Stimulated activated CD8-positive, alpha-beta memory T cell treated with anti-CD3 and anti-CD28 coated beads, Interleukin-15, amount 100 ng/mL, for 24 hours (primary cell): ENCODE measurements around the gene PSMC2.

Experiments
- DNase-seq: peaks from one replicate; pipeline ENCODE4 v3.0.0-alpha.2; 2020; ENCODE audit warnings: low read depth

PSMC2 gene

DNA sequence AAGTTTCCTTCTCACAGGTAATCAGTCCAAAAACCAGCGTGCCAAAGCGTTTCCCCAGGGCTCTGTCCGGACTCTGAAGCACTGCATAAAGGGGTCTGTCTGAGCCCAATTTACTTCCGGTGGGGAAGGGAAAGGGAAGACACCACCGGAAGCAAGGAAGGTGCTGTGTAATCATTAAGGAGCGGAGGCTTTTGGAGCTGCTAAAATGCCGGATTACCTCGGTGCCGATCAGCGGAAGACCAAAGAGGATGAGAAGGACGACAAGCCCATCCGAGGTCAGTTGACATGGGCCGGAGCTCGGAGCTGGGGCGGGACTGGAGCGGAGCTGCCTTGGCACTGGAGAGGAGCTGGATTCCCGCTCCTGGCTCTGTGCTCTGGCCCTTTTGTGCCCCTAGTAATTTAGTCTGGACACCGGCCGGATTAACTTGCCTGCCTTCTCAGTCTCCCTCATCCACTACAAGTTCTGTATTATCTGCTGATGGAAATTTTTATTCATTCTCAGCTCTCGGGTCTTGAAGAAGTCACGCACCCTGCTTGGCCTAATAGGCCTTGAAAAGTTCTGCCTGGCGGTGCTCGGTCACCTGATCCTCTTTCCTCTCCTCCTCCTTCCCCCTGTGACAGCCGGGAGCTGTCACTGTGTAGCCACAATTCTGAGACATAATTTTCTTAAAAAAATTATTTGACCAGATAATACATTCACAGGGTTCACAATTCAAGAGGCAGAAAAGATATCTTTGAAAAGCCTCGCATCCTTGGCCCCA is at the start of gene PSMC2:
Gene PSMC2 (plus strand): TSS at position 137 of the 761 bp plus-strand sequence. CDS start 69 bp downstream, at position 206.
- peak; percentile 34 for DNase-seq

DNA sequence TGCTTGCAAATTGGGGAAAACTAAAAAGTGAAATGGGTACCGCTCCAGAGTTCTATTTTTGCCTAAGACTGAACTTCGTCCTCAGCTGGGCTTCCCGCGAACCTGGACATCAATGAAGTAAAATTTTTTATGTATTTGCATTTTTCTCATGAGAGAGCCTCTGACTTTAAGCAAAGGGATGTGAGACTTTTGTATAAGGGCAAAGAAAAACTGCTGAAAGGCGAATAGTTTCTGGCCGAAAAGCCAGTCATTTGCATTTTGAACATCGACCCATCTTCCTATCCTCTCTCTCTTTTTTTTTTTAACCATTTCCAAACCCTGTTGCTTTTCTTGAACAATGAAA is 49.6 kb upstream of the PSMC2 start:
- DNase-seq: no peak

DNA sequence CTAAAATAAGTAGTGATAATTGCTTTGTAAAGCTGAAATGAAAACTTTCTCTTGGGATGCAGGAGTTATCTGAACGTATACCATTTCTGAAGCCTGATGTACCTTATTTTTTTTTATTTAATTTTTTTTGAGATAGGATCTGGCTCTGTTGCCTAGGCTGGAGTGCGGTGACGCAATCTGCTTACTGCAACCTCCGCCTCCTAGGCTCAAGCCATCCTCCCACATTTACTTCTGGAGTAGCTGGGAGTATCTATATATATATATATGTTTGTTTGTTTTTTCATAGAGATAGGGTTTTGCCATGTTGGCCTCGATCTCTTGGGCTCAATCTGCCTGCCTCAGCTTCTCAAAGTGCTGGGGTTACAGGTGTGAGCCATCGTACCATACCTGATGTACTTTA is 47.8 kb upstream of the PSMC2 start:
- DNase-seq: no peak

DNA sequence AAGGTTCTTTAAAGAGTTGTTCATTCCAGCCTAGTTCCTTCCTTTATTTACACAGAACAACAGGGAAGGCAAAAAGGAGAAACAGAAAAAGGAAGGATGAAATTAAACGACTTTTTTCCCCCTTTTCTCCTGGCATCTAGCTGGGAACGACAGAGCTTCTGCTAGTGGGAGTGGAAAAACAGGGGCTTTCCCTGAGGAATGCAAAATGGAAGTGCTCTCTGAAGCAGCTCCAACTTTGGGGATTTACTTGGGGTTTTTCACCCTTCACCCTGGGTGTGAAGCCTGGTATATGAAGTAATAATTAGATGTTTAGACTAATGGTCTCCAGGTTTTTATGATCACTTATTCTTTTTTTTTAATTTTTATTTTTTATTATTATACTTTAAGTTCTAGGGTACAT is 46.0 kb upstream of the PSMC2 start:
- no peak for DNase-seq

DNA sequence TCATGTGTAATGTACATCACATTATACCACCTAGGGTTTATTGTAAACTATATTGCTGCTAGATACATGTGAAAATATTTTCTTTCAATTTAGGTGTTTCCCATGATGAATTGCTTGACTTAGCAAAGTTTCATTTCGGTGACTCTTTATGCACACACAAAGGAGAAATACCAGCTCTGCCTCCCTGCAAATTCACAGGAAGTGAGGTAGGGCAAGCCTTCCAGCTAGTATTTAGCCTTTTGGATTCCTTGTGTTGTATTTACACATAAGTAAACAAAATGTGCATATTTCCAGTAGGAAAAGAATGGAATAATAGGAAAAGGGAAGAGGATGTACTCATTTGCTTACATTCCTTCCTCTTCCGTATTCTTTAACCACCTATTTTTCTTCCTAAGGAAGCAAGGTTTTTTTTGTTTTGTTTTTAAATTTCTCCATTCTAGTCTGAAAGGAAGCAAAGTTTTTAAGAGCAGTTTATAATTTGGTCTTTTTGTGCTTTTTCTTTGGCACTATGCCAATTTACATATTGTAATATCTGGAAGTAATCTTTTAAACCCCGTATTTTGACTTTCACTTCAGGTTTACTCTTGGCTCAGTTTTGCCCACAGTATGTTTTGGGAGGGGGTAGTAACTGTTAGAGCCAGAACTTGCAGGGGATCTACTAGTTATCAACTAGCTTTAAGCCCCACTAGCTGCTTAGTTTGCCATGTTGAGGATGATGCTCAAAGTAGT is 39.8 kb upstream of the PSMC2 start:
- no peak for DNase-seq

DNA sequence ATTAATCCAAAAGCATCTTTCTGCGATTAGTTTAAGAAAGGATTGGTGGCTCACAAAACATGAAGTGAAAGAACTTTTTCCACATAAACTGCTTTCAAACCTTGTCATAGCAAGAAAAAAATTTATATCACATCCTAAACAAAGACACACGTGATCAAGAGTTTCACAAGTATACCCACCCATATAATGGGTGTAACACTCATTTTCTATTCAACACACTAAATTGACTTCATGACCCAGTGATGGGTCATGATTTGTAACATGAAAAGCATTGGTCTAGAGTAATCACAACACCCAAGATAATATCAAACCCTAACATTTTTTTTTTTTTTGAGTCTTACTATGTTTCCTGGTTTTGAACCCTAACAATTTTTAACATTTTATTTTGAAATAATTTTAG is 32.6 kb upstream of the PSMC2 start:
- no peak for DNase-seq

DNA sequence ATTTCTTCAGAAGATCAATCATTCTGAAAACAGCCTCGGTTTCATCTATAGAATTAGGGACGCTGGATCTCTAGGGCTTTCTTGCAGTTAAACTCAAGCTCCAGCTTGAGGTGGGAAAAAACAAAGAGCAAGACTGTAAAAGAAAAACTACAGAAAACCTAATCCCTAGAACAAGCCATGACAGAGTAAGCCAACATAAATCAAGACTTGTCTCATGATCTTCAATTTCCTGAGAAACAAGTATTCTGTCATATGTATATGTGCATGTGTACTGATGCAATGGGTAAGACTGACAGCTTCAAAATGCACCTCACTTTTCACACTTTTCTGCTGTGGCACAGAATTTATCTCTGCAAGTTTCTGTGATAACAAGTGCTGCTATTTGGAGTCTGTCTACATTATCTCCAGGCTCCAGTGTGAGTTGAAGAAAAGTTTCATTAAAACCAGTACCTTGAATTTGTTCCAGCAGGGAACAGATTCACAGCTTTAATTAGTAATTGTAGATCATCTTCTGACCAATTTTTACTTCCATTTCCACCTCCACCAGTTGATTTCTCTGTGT is 31.0 kb upstream of the PSMC2 start:
- no peak for DNase-seq

DNA sequence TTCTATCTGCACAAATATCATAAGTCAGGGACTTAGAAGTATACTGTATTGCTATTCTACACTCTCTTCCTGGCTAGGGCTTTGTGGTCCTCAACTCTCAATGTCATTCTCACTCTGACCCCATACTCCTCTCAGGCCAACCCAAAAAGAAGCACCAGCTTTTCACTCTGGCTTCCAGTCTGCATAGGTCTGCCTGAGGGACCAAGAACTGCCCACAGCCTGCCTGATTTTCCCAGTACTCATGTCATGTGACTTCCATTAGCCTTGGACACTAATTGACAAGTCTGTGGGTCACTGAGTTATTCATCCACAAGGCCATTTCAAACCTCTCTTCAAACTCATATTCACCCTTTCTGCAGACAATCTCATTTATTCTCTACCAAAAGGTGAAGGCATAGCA is 30.4 kb upstream of the PSMC2 start:
- DNase-seq: no peak

DNA sequence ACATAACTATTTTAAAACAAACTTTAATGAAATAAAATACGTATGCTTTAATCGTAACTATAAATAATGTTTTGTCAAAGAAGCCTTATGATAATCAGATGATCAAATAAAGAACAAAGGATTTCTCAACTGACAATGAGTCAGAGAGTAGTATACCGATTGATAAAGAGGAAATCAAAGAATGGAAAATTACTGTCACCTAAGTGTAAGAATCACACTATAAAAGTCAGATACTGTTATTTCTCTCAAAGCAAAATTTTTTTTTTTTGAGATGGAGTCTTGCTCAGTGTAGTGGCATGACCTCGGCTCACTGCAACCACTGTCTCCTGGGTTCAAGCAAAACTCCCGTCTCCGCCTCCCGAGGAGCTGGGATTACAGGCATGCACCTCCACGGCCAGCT is 21.7 kb upstream of the PSMC2 start:
- DNase-seq: no peak

DNA sequence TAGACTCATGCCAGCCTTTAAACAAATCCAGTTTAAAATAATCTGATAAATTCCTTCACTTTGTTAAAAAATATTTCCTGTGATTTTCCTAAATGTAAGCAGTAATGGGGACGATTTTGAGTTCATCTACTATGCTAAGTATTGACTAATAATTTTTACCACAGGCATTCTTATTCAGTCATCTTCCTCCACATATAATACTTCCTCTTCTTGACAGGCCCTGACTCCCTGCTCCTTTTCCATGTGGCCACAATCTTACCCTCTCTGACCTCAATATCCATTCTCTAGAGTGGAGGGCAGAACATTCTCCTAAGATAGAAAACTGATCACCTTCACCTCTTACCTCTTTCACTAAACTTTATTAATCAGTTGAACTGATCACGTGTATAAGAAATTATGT is 10.7 kb upstream of the PSMC2 start:
- no peak for DNase-seq

DNA sequence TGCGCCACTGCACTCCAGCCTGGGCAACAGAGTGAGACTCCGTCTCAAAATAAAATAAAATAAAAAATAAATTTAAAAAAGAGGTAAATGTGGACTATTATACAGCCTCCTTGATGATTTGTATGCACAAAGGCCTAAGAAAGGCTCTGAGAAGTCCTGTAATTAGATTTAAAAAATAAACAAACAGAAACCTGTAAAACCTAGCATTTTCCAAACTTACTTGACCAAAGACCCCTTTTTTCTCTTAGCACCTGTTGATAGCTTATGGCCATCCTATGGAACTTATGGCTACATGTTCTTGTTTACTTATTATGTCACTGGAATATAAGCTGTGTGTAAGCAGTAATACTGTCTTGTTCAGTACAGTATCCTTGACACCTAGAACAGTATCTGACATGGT is 8.6 kb upstream of the PSMC2 start:
- DNase-seq: no peak

DNA sequence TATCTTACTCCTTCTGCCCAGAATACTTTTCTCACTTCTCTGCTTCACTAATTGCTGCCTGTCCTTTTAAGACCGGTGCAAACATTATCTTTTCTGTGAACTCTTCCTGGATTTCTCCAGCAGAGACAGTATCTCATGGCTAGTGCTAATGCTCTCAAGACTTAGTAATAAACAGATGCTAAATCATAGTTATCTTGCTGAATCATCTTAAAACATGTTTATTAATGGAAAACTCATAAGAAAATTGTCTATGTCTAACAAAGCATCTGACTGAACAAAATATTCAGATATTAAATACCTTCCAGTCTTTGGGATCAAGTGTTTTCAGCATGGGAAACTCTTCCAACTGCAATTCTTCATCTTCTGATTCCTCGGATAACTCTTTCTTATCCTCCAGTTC is 6.0 kb upstream of the PSMC2 start:
- DNase-seq: no peak

DNA sequence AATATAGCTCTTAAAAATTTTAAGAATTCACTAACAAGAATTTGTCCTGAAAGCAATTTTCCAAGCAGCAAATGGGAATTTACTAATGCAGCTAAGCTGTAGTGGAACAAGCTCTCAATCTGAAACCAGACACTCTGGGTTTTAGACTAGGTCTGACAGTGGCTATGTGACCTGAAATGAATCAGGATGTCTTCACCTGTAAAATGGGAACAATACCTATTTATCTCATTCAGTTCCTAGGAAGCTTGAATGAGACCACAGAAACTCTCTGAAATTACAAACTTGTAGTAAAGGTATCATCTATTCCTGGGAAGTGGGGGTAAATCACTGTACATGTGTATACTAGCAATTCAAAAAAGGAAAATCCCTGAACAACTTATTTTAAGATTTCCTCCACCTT is 4.1 kb upstream of the PSMC2 start:
- no peak for DNase-seq

DNA sequence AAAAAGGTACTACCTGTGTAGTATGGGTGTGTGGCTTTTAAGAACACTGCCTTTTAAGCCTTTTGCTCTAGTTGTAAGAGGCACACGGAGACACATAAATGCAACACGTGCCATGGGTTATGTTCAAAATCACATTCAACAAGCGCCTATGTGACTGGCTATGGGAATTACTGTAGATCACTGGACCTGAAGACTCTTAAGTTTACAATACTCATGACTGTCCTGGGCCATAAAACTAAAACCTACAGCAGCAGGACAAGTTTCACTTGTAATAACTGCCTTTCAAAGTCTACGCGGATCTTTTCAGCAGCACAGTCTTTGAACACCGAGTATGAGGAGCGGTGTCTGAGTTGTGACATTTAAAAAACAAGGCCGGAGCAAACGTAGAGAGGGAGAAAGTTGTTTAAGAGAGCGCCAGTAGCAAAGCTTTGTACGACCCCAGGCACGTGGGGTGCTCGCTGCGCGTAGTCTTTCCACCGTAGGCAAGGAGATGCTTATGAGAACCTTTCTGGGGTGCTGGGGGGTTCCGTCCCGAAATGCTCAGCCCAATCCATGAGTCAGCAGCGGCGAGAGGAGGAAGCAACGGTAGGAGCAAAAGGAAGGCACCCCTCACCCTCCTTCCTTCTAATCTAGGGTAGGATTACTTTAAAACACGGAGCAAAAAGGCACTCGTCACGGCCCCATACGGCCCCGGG is 3.5 kb upstream of the PSMC2 start:
- DNase-seq: peak; percentile 6

DNA sequence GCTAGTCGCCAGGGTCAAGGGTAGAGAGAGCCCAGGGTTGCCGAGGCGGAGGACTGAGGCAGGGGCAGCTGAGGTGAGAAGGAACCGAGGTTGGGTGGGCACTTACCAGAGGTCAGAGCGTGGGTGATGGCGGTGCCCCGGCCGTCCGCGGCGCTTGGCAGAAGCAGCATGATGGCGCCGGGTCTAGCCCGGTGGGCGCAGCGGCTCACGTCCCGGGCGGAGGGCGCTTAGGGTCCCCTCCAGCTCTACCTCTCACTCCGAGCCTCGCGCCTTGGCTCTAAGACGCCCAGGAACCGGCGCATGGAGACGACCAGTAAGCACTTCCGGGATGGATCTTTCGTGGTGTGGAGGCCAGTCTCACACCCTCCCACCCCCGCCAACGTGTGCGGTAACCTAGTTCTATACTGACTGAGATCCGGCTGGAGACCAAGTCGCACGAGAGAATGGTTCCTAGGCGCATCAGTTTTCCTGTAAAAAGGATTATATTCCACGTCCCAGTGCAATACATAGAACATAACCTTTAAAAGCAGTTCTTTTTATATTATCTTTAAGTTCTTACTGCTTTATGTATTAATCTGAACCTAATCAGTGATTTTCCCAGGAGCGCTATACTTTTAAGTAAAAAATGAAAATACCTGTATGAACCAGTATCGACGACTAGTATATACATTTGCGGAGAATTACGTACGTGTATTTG is 2.8 kb upstream of the PSMC2 start, which contains the start of gene DNAJC2:
Gene DNAJC2 (minus strand): TSS at position 315 of the 697 bp plus-strand sequence. CDS start 145 bp downstream, at position 170.
- peak; percentile 62 for DNase-seq

DNA sequence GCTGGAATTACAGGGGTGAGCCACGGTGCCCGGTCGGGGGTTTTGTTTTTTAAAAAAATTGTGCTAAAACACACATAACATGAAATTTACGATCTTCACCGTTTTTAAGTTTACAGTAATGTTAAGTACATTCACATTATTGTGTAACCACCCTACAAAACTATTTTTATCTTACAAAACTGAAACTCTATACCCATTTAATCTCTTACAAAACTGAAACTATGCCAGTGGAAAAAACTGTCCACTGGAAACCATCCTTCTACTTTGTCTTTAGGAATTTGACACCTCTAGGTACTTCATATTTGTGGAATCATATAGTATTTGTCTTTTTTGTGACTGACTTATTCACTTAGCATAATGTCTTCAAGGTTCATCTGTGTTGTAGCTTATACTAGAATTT is 1.0 kb upstream of the PSMC2 start:
- no peak for DNase-seq

DNA sequence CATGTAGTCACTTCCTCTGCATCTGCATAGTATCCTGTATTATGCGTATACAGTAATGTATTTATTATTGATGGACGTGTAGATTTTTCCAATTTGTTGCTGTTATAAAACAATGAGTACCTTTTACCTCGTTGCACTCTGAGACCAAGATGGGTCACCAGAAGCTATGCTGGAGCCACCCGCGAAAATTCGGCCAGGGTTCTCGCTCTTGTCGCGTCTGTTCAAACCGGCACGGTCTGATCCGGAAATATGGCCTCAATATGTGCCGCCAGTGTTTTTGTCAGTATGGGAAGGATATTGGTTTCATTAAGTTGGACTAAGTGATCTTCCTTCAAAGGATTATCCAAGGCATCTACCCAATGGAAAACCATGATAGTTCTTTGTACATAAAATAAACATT is 1.0 kb downstream of the PSMC2 start:
- DNase-seq: no peak

DNA sequence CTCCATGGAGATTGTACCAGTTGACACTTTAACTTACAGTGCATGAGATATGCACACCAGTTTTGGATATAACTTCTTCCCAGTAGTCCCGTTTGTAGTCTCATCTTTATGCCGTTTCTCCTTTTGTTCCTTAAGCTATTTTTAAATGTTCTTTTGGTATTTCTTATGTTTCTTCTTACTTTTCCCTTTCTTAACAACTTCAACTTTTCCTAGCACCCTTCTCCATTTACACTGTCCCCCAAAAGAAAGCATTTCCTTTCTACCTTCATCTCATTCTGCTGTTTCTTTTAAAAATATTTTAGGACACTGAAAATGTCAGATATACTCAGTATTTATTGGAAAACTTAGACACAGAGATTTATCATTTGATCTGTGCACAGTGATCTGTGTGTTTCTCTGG is 1.5 kb downstream of the PSMC2 start:
- DNase-seq: no peak

DNA sequence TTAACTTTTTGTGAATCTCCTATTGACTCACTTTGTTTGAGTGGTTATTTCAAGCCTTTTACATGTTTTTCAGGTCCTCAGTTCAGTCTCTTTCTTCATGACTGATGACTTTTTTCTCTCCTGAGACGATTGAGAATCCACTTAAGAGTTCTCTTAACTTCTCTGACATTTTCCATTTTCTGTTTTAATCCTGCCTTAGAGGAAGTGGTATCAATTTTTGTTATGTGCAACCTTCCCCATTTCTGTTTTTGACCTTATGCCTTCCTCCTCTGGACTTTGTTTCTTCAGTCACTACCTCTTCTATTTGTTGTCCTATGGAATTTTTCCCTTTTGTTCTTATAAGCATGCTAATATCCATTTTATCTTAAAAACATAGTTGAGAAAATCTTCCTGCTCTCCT is 2.4 kb downstream of the PSMC2 start:
- DNase-seq: no peak

DNA sequence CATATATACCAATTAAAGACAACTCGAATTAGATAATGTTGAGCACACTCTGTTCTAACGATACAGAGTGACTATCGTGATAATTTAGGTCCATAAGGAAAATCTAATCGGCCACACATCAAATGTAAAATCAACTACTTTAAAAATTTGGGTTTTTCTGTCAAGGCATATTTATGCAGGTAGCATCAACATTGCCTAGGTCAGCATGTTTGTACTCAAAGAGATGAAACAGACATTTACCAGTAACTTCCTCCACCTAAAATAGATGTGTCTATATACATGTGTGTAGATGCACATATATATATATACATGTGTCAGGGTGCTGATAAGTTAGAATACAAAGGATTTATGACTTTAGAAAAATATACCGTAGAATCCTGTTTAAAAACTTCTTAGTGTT is 22.0 kb downstream of the PSMC2 start:
- DNase-seq: no peak

DNA sequence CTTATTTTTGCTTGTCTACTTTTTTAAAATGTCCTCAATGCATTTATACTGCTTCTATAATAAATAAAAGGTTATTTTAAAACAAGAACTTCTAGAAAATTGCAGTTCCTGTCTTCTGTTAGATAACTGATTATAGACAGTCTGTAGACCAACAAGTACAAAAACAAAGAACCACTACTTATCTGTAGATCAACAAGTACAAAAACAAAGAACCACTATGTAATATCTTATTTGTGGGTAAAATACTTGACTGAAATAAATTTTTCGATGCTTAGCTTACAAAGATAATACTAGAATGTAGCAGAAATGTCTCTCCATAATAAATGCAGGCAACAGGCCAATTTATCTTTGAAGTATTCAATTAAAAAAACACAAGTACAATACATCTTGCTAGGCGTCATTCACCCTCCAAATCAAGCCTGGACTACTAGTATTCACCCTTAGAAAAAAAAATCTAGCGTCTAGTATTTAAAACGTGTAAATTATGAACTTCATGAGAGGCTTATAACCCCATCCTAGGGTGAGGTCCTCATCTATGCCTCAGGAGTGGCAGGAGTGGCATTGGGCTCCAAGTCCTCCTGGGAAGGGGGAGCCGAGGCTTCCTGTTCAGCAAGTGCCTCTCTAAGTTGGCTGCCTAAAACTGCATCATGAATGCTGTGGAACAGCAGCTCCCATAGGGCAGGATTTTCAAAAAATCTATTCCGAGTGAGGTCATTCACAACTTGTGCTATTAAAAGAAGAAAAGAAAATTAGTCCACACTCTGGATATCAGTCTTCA is 26.6 kb downstream of the PSMC2 start:
- DNase-seq: no peak
